PFSK-1 (cell line): ENCODE results near the gene LCOR.

Experiments used
- FOXP2 ChIP-seq: optimal IDR thresholded peaks from 2 replicates; pipeline ENCODE3; 2011; ENCODE audit warnings: borderline replicate concordance, control low read depth, inconsistent platforms; ENCODE audit not compliant: insufficient read depth; ENCODE audit errors: extremely low read length, extremely low read depth
- POLR2AphosphoS5 ChIP-seq: IDR thresholded peaks from 2 replicates; pipeline ENCODE4 v1.6.1; 2012; ENCODE audit warnings: low read depth, mild to moderate bottlenecking, control low read depth, low read length, moderate library complexity
- REST ChIP-seq, 2 experiments: IDR thresholded peaks; 2 replicates each; pipeline versions ENCODE4 v1.6.1 to v1.8.0; 2011 to 2012; ENCODE audit warnings: low read depth in 2 of 2, low read length in 2 of 2, control low read depth in 1 of 2, inconsistent platforms in 1 of 2, mild to moderate bottlenecking in 1 of 2, moderate library complexity in 1 of 2; ENCODE audit not compliant: insufficient read depth in 1 of 2
- SIN3A ChIP-seq: IDR thresholded peaks from 2 replicates; pipeline ENCODE4 v1.6.1; 2012; ENCODE audit warnings: mild to moderate bottlenecking, low read length, moderate library complexity, borderline replicate concordance; ENCODE audit not compliant: insufficient read depth
- TAF1 ChIP-seq: IDR thresholded peaks from 2 replicates; pipeline ENCODE4 v1.6.1; 2012; ENCODE audit warnings: low read length, control low read depth, borderline replicate concordance; ENCODE audit not compliant: insufficient read depth

Gene LCOR

GRCh38 chr10:96996275-96996965 is 164.3 kb downstream of the LCOR start:
- TF ChIP-seq POLR2AphosphoS5: no peak
- TF ChIP-seq SIN3A: no peak
- TF ChIP-seq REST (IDR thresholded peaks at IDR 0.05; ENCODE audit: insufficient read depth in 1 of 2, low read depth in 2 of 2, low read length in 2 of 2): no peak
- TF ChIP-seq FOXP2: no peak
- TF ChIP-seq TAF1: no peak

- no peak for TF ChIP-seq POLR2AphosphoS5
- no peak for TF ChIP-seq FOXP2
- no peak for TF ChIP-seq SIN3A
- TF ChIP-seq TAF1: no peak
- no peak for TF ChIP-seq REST (IDR thresholded peaks at IDR 0.05; ENCODE audit: insufficient read depth in 1 of 2, low read depth in 2 of 2, low read length in 2 of 2)
These were observed 166.3 kb downstream of the LCOR start for GRCh38 chr10:96998329-96998888.

- no peak for TF ChIP-seq FOXP2
- TF ChIP-seq TAF1: no peak
- TF ChIP-seq SIN3A: no peak
- no peak for TF ChIP-seq POLR2AphosphoS5
- no peak for TF ChIP-seq REST (IDR thresholded peaks at IDR 0.05; ENCODE audit: insufficient read depth in 1 of 2, low read depth in 2 of 2, low read length in 2 of 2)
These were observed 167.2 kb downstream of the LCOR start for GRCh38 chr10:96999337-96999736.

- no peak for TF ChIP-seq SIN3A
- no peak for TF ChIP-seq TAF1
- no peak for TF ChIP-seq FOXP2
- TF ChIP-seq POLR2AphosphoS5: no peak
- TF ChIP-seq REST (IDR thresholded peaks at IDR 0.05; ENCODE audit: insufficient read depth in 1 of 2, low read depth in 2 of 2, low read length in 2 of 2): no peak
These were observed 167.9 kb downstream of the LCOR start for GRCh38 chr10:96999987-97000386.
